Osteocyte (in vitro differentiated cells): ENCODE measurements around the gene RNF4. TPM values are rescaled to one million over a fixed set of nuclear protein-coding genes. Genes with fewer than 3 reads are reported as not detected.

ENCODE experiments used
- DNase-seq: peaks from one replicate; pipeline ENCODE4 v3.0.0; 2021; ENCODE audit warnings: mixed read lengths; ENCODE audit not compliant: unreplicated experiment; ENCODE audit errors: extremely low spot score
- H3K27ac Mint-ChIP-seq: one replicate; pipeline ENCODE4 v1.8.0; 2021; ENCODE audit warnings: mild to moderate bottlenecking, mixed read lengths; ENCODE audit not compliant: unreplicated experiment
- H3K27me3 Mint-ChIP-seq: one replicate; pipeline ENCODE4 v1.8.0; 2021; ENCODE audit warnings: mixed read lengths; ENCODE audit not compliant: unreplicated experiment
- H3K36me3 Mint-ChIP-seq: one replicate; pipeline ENCODE4 v1.8.0; 2021; ENCODE audit warnings: mixed read lengths; ENCODE audit not compliant: unreplicated experiment
- H3K4me1 Mint-ChIP-seq: one replicate; pipeline ENCODE4 v1.8.0; 2021; ENCODE audit warnings: mixed read lengths; ENCODE audit not compliant: unreplicated experiment
- H3K4me3 Mint-ChIP-seq: one replicate; pipeline ENCODE4 v1.8.0; 2021; ENCODE audit warnings: mild to moderate bottlenecking, moderate library complexity, mixed read lengths; ENCODE audit not compliant: unreplicated experiment
- H3K9me3 Mint-ChIP-seq: one replicate; pipeline ENCODE4 v1.8.0; 2021; ENCODE audit warnings: mixed read lengths; ENCODE audit not compliant: unreplicated experiment
- total RNA-seq: library from RNA; stranded (reverse); gene quantifications from 2 replicates; pipeline ENCODE4 v1.2.1, GENCODE V29; 2021
- TF ChIP-seq, protein P1 (sequence below): fragments of 200-600 bp; sonication (generic); IDR thresholded peaks from 2 replicates; pipeline ENCODE4 v1.5.0; 2021; ENCODE audit warnings: antibody characterized with exemption, mild to moderate bottlenecking, moderate library complexity

Gene RNF4
- total RNA-seq, 1 donor from 2014 or later, result 57.6 TPM

DNA sequence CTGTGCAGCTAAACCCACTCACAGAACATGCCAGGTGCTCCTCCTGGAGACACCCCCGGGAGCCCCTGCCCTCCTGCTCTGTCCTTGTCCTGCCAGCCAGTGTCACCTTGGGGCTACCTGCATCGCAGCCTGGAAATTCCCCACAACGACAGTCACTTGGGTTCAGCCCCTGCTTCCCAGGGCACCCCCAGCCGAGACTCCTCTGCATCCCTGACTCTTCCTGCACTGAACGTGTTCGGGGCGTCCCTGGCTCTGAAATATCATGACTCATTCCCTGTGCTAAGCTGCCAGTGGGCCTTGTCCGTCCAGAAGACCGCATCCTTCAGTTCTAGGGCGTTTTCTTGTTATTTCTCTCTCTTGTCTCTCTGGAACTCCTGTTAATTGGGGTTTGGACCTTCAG lies 44.3 kb upstream of the RNF4 start:
- H3K4me3 Mint-ChIP-seq, result no peak overlapping the region
- H3K9me3 Mint-ChIP-seq, result no peaks in the 10 kb centered on the region
- DNase-seq, result no peak
- peaks cover 3% of the 10 kb centered on the region for H3K4me1 Mint-ChIP-seq
- no peak overlapping the region for H3K27ac Mint-ChIP-seq
- no peaks in the 10 kb centered on the region for H3K36me3 Mint-ChIP-seq
- TF ChIP-seq, protein P1, sequence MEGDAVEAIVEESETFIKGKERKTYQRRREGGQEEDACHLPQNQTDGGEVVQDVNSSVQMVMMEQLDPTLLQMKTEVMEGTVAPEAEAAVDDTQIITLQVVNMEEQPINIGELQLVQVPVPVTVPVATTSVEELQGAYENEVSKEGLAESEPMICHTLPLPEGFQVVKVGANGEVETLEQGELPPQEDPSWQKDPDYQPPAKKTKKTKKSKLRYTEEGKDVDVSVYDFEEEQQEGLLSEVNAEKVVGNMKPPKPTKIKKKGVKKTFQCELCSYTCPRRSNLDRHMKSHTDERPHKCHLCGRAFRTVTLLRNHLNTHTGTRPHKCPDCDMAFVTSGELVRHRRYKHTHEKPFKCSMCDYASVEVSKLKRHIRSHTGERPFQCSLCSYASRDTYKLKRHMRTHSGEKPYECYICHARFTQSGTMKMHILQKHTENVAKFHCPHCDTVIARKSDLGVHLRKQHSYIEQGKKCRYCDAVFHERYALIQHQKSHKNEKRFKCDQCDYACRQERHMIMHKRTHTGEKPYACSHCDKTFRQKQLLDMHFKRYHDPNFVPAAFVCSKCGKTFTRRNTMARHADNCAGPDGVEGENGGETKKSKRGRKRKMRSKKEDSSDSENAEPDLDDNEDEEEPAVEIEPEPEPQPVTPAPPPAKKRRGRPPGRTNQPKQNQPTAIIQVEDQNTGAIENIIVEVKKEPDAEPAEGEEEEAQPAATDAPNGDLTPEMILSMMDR, result no peak
- H3K27me3 Mint-ChIP-seq, result peaks cover 39% of the 10 kb centered on the region

- peaks cover 29% of the 10 kb centered on the region for H3K27me3 Mint-ChIP-seq
- no peak overlapping the region for H3K4me3 Mint-ChIP-seq
- no peaks in the 10 kb centered on the region for H3K4me1 Mint-ChIP-seq
- no peaks in the 10 kb centered on the region for H3K36me3 Mint-ChIP-seq
- no peak overlapping the region for H3K27ac Mint-ChIP-seq
- no peaks in the 10 kb centered on the region for H3K9me3 Mint-ChIP-seq
- no peak for DNase-seq
- TF ChIP-seq, protein P1, result no peak
These were observed 43.4 kb upstream of the RNF4 start for GRCh38 chr4:2425386-2426068.

DNA sequence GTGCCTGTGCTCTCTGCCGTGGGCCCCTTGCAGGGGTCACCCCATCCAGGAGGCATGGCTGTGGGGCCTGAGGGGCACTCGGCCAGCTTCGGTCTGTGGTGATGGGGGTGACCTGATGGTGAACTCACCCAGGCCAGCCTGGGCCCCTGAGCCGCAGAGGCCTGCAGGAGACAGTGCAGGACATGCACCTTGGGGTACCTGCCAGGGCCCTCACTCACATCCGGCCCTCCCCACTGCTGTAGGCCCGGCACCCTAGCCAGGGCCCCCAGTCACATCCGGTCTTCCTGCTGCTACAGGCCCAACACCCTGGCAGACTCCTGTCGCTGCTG lies 42.9 kb upstream of the RNF4 start:
- Mint-ChIP-seq H3K9me3 (no peaks in the 10 kb centered on the region), H3K4me1 (no peaks in the 10 kb centered on the region), H3K4me3 (no peak overlapping the region), H3K36me3 (no peaks in the 10 kb centered on the region), H3K27ac (no peak overlapping the region), H3K27me3 (peaks cover 24% of the 10 kb centered on the region)
- no peak for DNase-seq
- TF ChIP-seq, protein P1, result no peak

GRCh38 chr4:2426711-2427275 lies 42.1 kb upstream of the RNF4 start:
- no peaks in the 10 kb centered on the region for H3K9me3 Mint-ChIP-seq
- H3K4me3 Mint-ChIP-seq, result no peak overlapping the region
- H3K4me1 Mint-ChIP-seq, result no peaks in the 10 kb centered on the region
- no peaks in the 10 kb centered on the region for H3K36me3 Mint-ChIP-seq
- H3K27ac Mint-ChIP-seq, result no peak overlapping the region
- TF ChIP-seq, protein P1, result no peak
- peaks cover 20% of the 10 kb centered on the region for H3K27me3 Mint-ChIP-seq
- DNase-seq, result no peak

DNA sequence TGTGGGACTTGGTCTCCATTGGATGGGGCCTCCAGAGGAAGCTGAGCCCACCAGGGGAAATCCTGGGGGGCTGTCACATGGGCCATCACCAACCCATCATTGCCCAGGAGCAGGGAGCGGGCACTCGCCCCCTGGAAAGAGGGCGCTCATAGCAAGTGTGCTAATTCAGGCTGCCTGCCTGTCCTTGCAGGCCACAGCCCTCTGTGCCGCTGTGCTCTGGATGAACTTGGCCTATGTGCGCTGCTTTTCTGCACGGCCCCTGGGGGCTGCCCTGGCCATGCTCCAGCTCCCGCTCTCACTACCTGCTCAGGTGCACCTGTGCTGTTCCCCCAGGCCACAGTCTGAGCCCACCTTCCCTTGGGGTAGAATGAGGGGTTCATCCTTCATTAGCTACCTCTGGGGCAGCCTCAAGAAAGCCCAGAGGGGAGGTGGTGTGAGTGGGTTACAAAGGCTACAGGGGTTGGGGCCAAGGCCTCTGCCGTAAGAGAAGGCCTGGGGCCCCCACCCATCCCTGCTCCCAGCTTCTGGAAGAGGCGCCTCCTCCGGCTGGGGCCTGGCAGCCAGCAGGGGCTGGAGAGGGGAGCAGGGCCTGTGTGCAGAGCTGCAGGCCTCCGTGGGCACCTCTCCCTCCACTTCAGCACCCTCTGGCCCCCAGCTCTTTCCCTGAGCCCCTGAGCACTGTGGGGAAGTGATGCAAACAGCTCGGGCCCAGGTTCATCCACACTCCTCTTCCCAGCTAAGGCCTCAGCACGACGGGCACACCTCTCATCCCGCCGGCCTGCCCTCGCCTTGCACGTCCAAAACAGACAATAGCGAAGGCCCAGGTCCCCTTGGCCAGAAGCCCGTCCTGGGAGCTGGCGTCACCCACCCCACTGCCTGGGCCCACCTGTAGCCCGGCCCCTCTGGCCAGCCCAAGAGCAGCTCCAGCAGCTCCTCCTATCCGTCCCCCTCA lies 41.2 kb upstream of the RNF4 start:
- DNase-seq, result no peak
- no peak overlapping the region for H3K4me3 Mint-ChIP-seq
- H3K27me3 Mint-ChIP-seq, result peaks cover 13% of the 10 kb centered on the region
- H3K9me3 Mint-ChIP-seq, result no peaks in the 10 kb centered on the region
- H3K4me1 Mint-ChIP-seq, result no peaks in the 10 kb centered on the region
- no peaks in the 10 kb centered on the region for H3K36me3 Mint-ChIP-seq
- H3K27ac Mint-ChIP-seq, result no peak overlapping the region
- TF ChIP-seq, protein P1, result no peak
